MM.1S (cell line): ENCODE results near the gene UFC1.

ENCODE experiments used
- DNase-seq: peaks from one replicate; pipeline ENCODE4 v3.0.0-alpha.2; 2015
- H2AFZ ChIP-seq: fragments of 300-600 bp; sonication (generic); 2 replicates; pipeline ENCODE4 v1.6.0; 2016; ENCODE audit warnings: antibody characterized with exemption, low read length
- H3F3A ChIP-seq: fragments of 300-600 bp; sonication (generic); 2 replicates; pipeline ENCODE4 v1.6.1; 2016; ENCODE audit warnings: mild to moderate bottlenecking, antibody characterized with exemption, low read length, moderate library complexity, mixed read lengths; ENCODE audit not compliant: insufficient read depth
- H3K27ac ChIP-seq: fragments of 300-600 bp; sonication (generic); 2 replicates; pipeline ENCODE4 v1.5.1; 2016; ENCODE audit warnings: mild to moderate bottlenecking, low read length
- H3K27me3 ChIP-seq: fragments of 300-600 bp; sonication (generic); replicated peaks from 2 replicates; pipeline ENCODE4 v1.6.0; 2016; ENCODE audit warnings: low read length; ENCODE audit not compliant: insufficient read depth
- H3K36me3 ChIP-seq: fragments of 300-600 bp; sonication (generic); replicated peaks from 2 replicates; pipeline ENCODE4 v1.6.1; 2016; ENCODE audit warnings: mild to moderate bottlenecking, low read length, mixed read lengths; ENCODE audit not compliant: insufficient read depth
- H3K4me1 ChIP-seq: fragments of 300-600 bp; sonication (generic); 2 replicates; pipeline ENCODE4 v1.6.1; 2016; ENCODE audit warnings: low read length, mixed read lengths
- H3K4me2 ChIP-seq: fragments of 300-600 bp; sonication (generic); 2 replicates; pipeline ENCODE4 v1.6.0; 2016; ENCODE audit warnings: low read depth, low read length
- H3K4me3 ChIP-seq: fragments of 300-600 bp; sonication (generic); 2 replicates; pipeline ENCODE4 v1.5.1; 2016; ENCODE audit warnings: low read length, mixed read lengths
- H3K79me2 ChIP-seq: fragments of 300-600 bp; sonication (generic); 2 replicates; pipeline ENCODE4 v1.6.1; 2016; ENCODE audit warnings: mixed run types, low read length, mixed read lengths
- H3K9ac ChIP-seq: fragments of 300-600 bp; sonication (generic); 2 replicates; pipeline ENCODE4 v1.6.1; 2016; ENCODE audit warnings: low read length, mixed read lengths
- H3K9me2 ChIP-seq: fragments of 300-600 bp; sonication (generic); replicated peaks from 2 replicates; pipeline ENCODE4 v1.6.1; 2016; ENCODE audit warnings: mild to moderate bottlenecking, low read length, mixed read lengths; ENCODE audit not compliant: insufficient read depth
- H3K9me3 ChIP-seq: fragments of 300-600 bp; sonication (generic); replicated peaks from 2 replicates; pipeline ENCODE4 v1.6.1; 2016; ENCODE audit warnings: mild to moderate bottlenecking, low read length, mixed read lengths; ENCODE audit not compliant: insufficient read depth
- H4K20me1 ChIP-seq: fragments of 300-600 bp; sonication (generic); 2 replicates; pipeline ENCODE4 v1.6.1; 2016; ENCODE audit warnings: mild to moderate bottlenecking, low read length, moderate library complexity, mixed read lengths; ENCODE audit not compliant: insufficient read depth
- CTCF ChIP-seq: fragments of 300-600 bp; sonication (generic); IDR thresholded peaks from 2 replicates; pipeline ENCODE4 v1.5.1; 2016; ENCODE audit warnings: antibody characterized with exemption, low read length, mixed read lengths
- EZH2 ChIP-seq: fragments of 300-600 bp; sonication (generic); optimal IDR thresholded peaks from 2 replicates; pipeline ENCODE3; 2017; ENCODE audit warnings: low read depth, mild to moderate bottlenecking, antibody characterized with exemption, low read length, mixed read lengths
- EZH2phosphoT487 ChIP-seq: fragments of 300-600 bp; sonication (generic); IDR thresholded peaks from 2 replicates; pipeline ENCODE4 v1.6.1; 2018; ENCODE audit warnings: antibody characterized with exemption, low read length

The UFC1 gene

GRCh38 chr1:161172776-161173376 lies 19.1 kb downstream of the UFC1 start:
- Histone ChIP-seq H3K4me1 (peaks cover 35% of the 10 kb centered on the region), H3K4me2 (peak overlapping the region; percentile 11; the same call in 1 of the 2 replicates), H3K27me3 (no peaks in the 10 kb centered on the region), H3K9me2 (no peaks in the 10 kb centered on the region), H3K36me3 (peaks cover 43% of the 10 kb centered on the region), H2AFZ (no peak overlapping the region), H3K9ac (no peak overlapping the region; the same call in 1 of the 2 replicates), H4K20me1 (0 out of 2 replicates have a peak, but pooled peaks cover 6% of the 10 kb centered on the region), H3K27ac (peak overlapping the region; percentile 4; the same call in 1 of the 2 replicates), H3K79me2 (peaks cover 62% of the 10 kb centered on the region), H3F3A (peaks cover 50% of the 10 kb centered on the region), H3K4me3 (no peak overlapping the region), H3K9me3 (no peaks in the 10 kb centered on the region)
- DNase-seq: no peak
- no peak for TF ChIP-seq EZH2phosphoT487
- no peak for TF ChIP-seq EZH2
- no peak for TF ChIP-seq CTCF

GRCh38 chr1:161173711-161174110 lies 19.9 kb downstream of the UFC1 start:
- no peak for DNase-seq
- H3K79me2 ChIP-seq: peaks cover 62% of the 10 kb centered on the region
- H3K36me3 ChIP-seq: peaks cover 43% of the 10 kb centered on the region
- TF ChIP-seq CTCF: no peak
- TF ChIP-seq EZH2phosphoT487: no peak
- TF ChIP-seq EZH2: no peak
- peak overlapping the region; percentile 11; the same call in 1 of the 2 replicates for H3K4me2 ChIP-seq
- no peak overlapping the region for H3K9ac ChIP-seq
- no peak overlapping the region for H3K4me3 ChIP-seq
- H3K4me1 ChIP-seq: peaks cover 39% of the 10 kb centered on the region
- no peaks in the 10 kb centered on the region for H3K9me2 ChIP-seq
- peaks cover 53% of the 10 kb centered on the region for H3F3A ChIP-seq
- H4K20me1 ChIP-seq: 0 out of 2 replicates have a peak, but pooled peaks cover 6% of the 10 kb centered on the region
- H3K27ac ChIP-seq: peak overlapping the region; percentile 4; the same call in 1 of the 2 replicates
- no peaks in the 10 kb centered on the region for H3K27me3 ChIP-seq
- H2AFZ ChIP-seq: no peak overlapping the region
- no peaks in the 10 kb centered on the region for H3K9me3 ChIP-seq

GRCh38 chr1:161174911-161175310 lies 21.1 kb downstream of the UFC1 start:
- Histone ChIP-seq H4K20me1 (0 out of 2 replicates have a peak, but pooled peaks cover 6% of the 10 kb centered on the region), H3K79me2 (peaks cover 62% of the 10 kb centered on the region), H3K9me2 (no peaks in the 10 kb centered on the region), H3K27me3 (no peaks in the 10 kb centered on the region), H3F3A (peaks cover 48% of the 10 kb centered on the region), H3K9ac (peak overlapping the region; percentile 87; the same call in 1 of the 2 replicates), H3K4me3 (peak overlapping the region; percentile 88), H3K9me3 (no peaks in the 10 kb centered on the region), H2AFZ (no peak overlapping the region), H3K4me1 (peaks cover 39% of the 10 kb centered on the region), H3K36me3 (peaks cover 43% of the 10 kb centered on the region), H3K27ac (peak overlapping the region; percentile 91; the same call in 1 of the 2 replicates), H3K4me2 (peak overlapping the region; percentile 97)
- TF ChIP-seq CTCF: no peak
- TF ChIP-seq EZH2phosphoT487: no peak
- TF ChIP-seq EZH2: no peak
- no peak for DNase-seq
